CD14-positive monocyte (primary cell): ENCODE results near the gene SEL1L3. TPM values are rescaled to one million over a fixed set of nuclear protein-coding genes. Genes with fewer than 3 reads are reported as not detected.

Experiments used
- DNase-seq, 3 donors: peaks; one replicate each; pipeline ENCODE4 v3.0.0-alpha.2; 2011 to 2022
- H2AFZ ChIP-seq: 2 replicates; pipeline ENCODE4 v1.6.0; 2012; ENCODE audit warnings: mild to moderate bottlenecking, low read depth, low read length, inconsistent platforms; ENCODE audit not compliant: insufficient read depth, poor library complexity, severe bottlenecking
- H3K27ac ChIP-seq, 2 donors: 1 replicate in 1 of 2; 2 replicates in 1 of 2; pipeline ENCODE4 v1.5.1; 2012 to 2013; ENCODE audit warnings: low read length in 2 of 2, control low read depth in 1 of 2, inconsistent platforms in 1 of 2, low read depth in 1 of 2, mild to moderate bottlenecking in 1 of 2
- H3K27me3 ChIP-seq, 2 donors: one replicate each; pipeline versions ENCODE4 v1.6.0 to v1.6.1; 2011 to 2013; ENCODE audit warnings: low read length in 2 of 2; ENCODE audit not compliant: control insufficient read depth in 2 of 2, insufficient read depth in 2 of 2
- H3K36me3 ChIP-seq, 2 donors: replicated peaks in 1 of 2; 1 replicate in 1 of 2; 2 replicates in 1 of 2; pipeline versions ENCODE4 v1.5.1 to v1.6.1; 2012 to 2013; ENCODE audit warnings: low read length in 2 of 2, control low read depth in 1 of 2, inconsistent platforms in 1 of 2, mild to moderate bottlenecking in 1 of 2; ENCODE audit not compliant: insufficient read depth in 2 of 2, control insufficient read depth in 1 of 2
- H3K4me1 ChIP-seq, 2 donors: 1 replicate in 1 of 2; 2 replicates in 1 of 2; pipeline versions ENCODE4 v1.5.1 to v1.6.1; 2012 to 2013; ENCODE audit warnings: low read length in 2 of 2, control low read depth in 1 of 2, inconsistent platforms in 1 of 2, mild to moderate bottlenecking in 1 of 2, moderate library complexity in 1 of 2; ENCODE audit not compliant: insufficient read depth in 2 of 2, control insufficient read depth in 1 of 2
- H3K4me2 ChIP-seq: replicated peaks from 2 replicates; pipeline ENCODE3; 2012; ENCODE audit warnings: low read length, moderate library complexity, mild to moderate bottlenecking; ENCODE audit not compliant: poor library complexity, severe bottlenecking; ENCODE audit errors: extremely low read depth
- H3K4me3 ChIP-seq, 3 experiments: fragments of 200-600 bp in 1 of 3; sonication (generic) in 1 of 3; replicated peaks in 1 of 3; 1 replicate in 2 of 3; 2 replicates in 1 of 3; pipeline ENCODE4 v1.5.1; 2011 to 2013; ENCODE audit warnings: low read length in 3 of 3, mild to moderate bottlenecking in 3 of 3, control low read depth in 2 of 3, low read depth in 2 of 3, inconsistent platforms in 1 of 3, moderate library complexity in 1 of 3
- H3K79me2 ChIP-seq: 2 replicates; pipeline ENCODE4 v1.6.0; 2012; ENCODE audit warnings: mild to moderate bottlenecking, control low read depth, inconsistent platforms, low read length, moderate library complexity; ENCODE audit not compliant: insufficient read depth
- H3K9ac ChIP-seq: 2 replicates; pipeline ENCODE4 v1.6.0; 2017; ENCODE audit warnings: low read length, mild to moderate bottlenecking; ENCODE audit not compliant: insufficient read depth, poor library complexity, severe bottlenecking
- H3K9me3 ChIP-seq, 2 donors: replicated peaks in 1 of 2; 1 replicate in 1 of 2; 2 replicates in 1 of 2; pipeline versions ENCODE4 v1.5.1 to v1.6.1; 2012 to 2013; ENCODE audit warnings: low read length in 2 of 2, control low read depth in 1 of 2; ENCODE audit not compliant: control insufficient read depth in 1 of 2, insufficient read depth in 1 of 2
- H4K20me1 ChIP-seq: 2 replicates; pipeline ENCODE4 v1.6.0; 2012; ENCODE audit warnings: mild to moderate bottlenecking, low read length, control low read depth, moderate library complexity; ENCODE audit not compliant: insufficient read depth
- H3K27ac Mint-ChIP-seq, 7 donors: one replicate each; pipeline ENCODE4 v1.8.0; 2020; ENCODE audit warnings: mild to moderate bottlenecking in 7 of 7, mixed read lengths in 7 of 7, moderate library complexity in 6 of 7, inconsistent platforms in 2 of 7
- H3K27me3 Mint-ChIP-seq, 3 donors: one replicate each; pipeline ENCODE4 v1.8.0; 2021 to 2022; ENCODE audit warnings: low read depth in 3 of 3, mild to moderate bottlenecking in 3 of 3, mixed read lengths in 3 of 3, moderate library complexity in 3 of 3, inconsistent platforms in 1 of 3
- H3K36me3 Mint-ChIP-seq, 2 donors: one replicate each; pipeline ENCODE4 v1.8.0; 2020; ENCODE audit warnings: mixed read lengths in 2 of 2, inconsistent platforms in 1 of 2, mild to moderate bottlenecking in 1 of 2
- H3K4me1 Mint-ChIP-seq: one replicate; pipeline ENCODE4 v1.8.0; 2020; ENCODE audit warnings: mild to moderate bottlenecking, mixed read lengths
- H3K4me3 Mint-ChIP-seq, 2 donors: one replicate each; pipeline ENCODE4 v1.8.0; 2020; ENCODE audit warnings: mild to moderate bottlenecking in 2 of 2, mixed read lengths in 2 of 2, moderate library complexity in 1 of 2
- H3K9me3 Mint-ChIP-seq, 7 donors: one replicate each; pipeline ENCODE4 v1.8.0; 2020 to 2022; ENCODE audit warnings: mixed read lengths in 7 of 7, mild to moderate bottlenecking in 6 of 7, moderate library complexity in 6 of 7, inconsistent platforms in 2 of 7
- WGBS: methylation state at CpG from one replicate; pipeline ENCODE4 v1.1.5; 2013; ENCODE audit warnings: missing lambda C conversion rate; ENCODE audit not compliant: insufficient coverage; 5-methylcytosine and 5-hydroxymethylcytosine counted together
- intact Hi-C, 2 donors: fragments of 100-400 bp; cut with micrococcal nuclease; formaldehyde crosslinking; loops; one replicate each; pipeline versions ENCODE4 v1.15.0 to v1.15.1; 2023
- polyA plus RNA-seq, 3 donors: library from polyadenylated mRNA; depleted of rRNA in 1 of 3; unstranded in 2 of 3; stranded (reverse) in 1 of 3; fragments of 300-500 nt in 2 of 3; fragments of >200 nt in 1 of 3; fragmentation: Illumina TruSeq in 2 of 3; gene quantifications; 1 replicate in 2 of 3; 2 replicates in 1 of 3; pipeline ENCODE4 v1.2.3, GENCODE V29; 2012 to 2021
- TF ChIP-seq, protein P1 (sequence below): fragments of 200-600 bp; IDR thresholded peaks from one replicate; pipeline ENCODE4 v1.8.0; 2022; ENCODE audit warnings: antibody characterized with exemption, mild to moderate bottlenecking

SEL1L3 gene
- polyA plus RNA-seq, 3 donors: 0.61 to 2.2 (median 1.7) TPM

DNA sequence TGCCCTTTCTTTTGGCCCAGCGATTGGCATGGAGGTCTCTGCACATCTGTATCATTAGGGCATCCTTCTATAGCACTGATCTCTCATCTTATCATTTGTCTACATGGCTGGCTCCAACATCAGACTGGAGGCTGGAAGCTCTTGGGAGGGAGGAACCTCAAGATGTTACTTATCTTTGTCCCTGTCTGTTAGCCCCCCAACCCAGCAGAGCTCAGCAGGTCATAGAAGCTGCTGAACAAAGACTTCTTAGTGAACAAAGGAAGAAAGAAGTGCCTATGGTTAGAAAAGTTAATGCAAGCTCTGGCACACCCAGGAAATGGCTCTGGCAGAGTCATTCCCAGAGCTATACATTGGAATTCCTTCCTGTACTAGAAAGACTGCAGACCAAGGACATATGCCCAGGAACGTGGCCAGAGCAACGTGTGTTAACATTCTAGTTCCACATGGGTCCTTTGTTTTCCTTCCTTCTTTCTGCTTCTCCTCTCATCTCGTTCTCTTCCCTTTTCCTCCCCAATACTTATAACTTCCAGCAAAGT, 74.0 kb downstream of the SEL1L3 start:
- peaks cover 0 to 6% of the 10 kb centered on the region in 2 donors for H3K27me3 ChIP-seq
- H3K4me2 ChIP-seq: no peak overlapping the region
- Mint-ChIP-seq H3K27me3 (peaks cover 15 to 16% (median 16%) of the 10 kb centered on the region in 3 donors), H3K4me1 (peaks cover 9% of the 10 kb centered on the region), H3K36me3 (peaks cover 0 to 3% of the 10 kb centered on the region in 2 donors), H3K27ac (no peak overlapping the region), H3K9me3 (peaks cover 0 to 5% (median 3%) of the 10 kb centered on the region in 7 donors), H3K4me3 (no peak overlapping the region)
- intact Hi-C loops: no loop called here
- no peak overlapping the region for H3K4me3 ChIP-seq
- no peak overlapping the region for H3K9ac ChIP-seq
- no peaks in the 10 kb centered on the region for H3K79me2 ChIP-seq
- 100% methylated on average over 1 of the region's 4 CpGs for WGBS
- H2AFZ ChIP-seq: no peak overlapping the region
- no peaks in the 10 kb centered on the region for H4K20me1 ChIP-seq
- no peaks in the 10 kb centered on the region for H3K36me3 ChIP-seq
- no peak overlapping the region for H3K27ac ChIP-seq
- DNase-seq: no peak
- TF ChIP-seq, protein P1, sequence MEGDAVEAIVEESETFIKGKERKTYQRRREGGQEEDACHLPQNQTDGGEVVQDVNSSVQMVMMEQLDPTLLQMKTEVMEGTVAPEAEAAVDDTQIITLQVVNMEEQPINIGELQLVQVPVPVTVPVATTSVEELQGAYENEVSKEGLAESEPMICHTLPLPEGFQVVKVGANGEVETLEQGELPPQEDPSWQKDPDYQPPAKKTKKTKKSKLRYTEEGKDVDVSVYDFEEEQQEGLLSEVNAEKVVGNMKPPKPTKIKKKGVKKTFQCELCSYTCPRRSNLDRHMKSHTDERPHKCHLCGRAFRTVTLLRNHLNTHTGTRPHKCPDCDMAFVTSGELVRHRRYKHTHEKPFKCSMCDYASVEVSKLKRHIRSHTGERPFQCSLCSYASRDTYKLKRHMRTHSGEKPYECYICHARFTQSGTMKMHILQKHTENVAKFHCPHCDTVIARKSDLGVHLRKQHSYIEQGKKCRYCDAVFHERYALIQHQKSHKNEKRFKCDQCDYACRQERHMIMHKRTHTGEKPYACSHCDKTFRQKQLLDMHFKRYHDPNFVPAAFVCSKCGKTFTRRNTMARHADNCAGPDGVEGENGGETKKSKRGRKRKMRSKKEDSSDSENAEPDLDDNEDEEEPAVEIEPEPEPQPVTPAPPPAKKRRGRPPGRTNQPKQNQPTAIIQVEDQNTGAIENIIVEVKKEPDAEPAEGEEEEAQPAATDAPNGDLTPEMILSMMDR: no peak
- H3K4me1 ChIP-seq: peaks cover 4% of the 10 kb centered on the region in 2 donors
- no peaks in the 10 kb centered on the region for H3K9me3 ChIP-seq

DNA sequence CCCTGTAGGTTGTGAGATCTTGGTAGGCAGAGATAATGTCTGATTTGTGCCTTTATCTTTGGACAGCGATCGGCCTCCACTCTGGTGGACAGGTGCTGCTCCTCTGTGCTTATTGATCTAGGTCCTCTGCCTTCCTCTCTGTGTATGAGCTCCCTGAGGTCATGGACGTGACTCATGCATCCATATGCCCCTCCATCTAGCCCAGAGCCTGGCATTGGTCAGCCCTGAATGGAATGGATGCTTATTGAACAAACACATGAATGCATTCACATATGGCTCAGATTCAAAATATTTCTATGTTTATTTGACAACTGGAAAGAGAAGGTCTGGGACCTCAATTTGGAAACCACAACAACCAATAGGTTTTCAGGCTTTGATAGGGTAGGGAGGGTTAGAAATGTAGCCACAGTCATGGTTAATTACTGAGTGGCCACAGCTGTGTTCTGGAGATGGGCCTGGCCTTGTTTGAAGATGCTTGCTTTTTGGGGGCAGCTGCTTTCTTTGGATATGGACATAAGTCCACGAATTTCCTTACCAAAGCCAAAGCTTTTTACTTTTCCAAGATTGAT, 76.2 kb downstream of the SEL1L3 start:
- peaks cover 0 to 3% of the 10 kb centered on the region in 2 donors for H3K36me3 Mint-ChIP-seq
- intact Hi-C loops: no loop called here
- Histone ChIP-seq H3K36me3 (no peaks in the 10 kb centered on the region), H3K4me2 (no peak overlapping the region), H4K20me1 (no peaks in the 10 kb centered on the region), H3K9ac (no peak overlapping the region), H3K4me3 (no peak overlapping the region), H3K27ac (no peak overlapping the region), H2AFZ (no peak overlapping the region), H3K79me2 (no peaks in the 10 kb centered on the region), H3K4me1 (peaks cover 9 to 11% of the 10 kb centered on the region in 2 donors), H3K27me3 (peaks cover 0 to 6% of the 10 kb centered on the region in 2 donors), H3K9me3 (no peaks in the 10 kb centered on the region)
- H3K4me3 Mint-ChIP-seq: no peak overlapping the region
- H3K27me3 Mint-ChIP-seq: peaks cover 16 to 18% (median 17%) of the 10 kb centered on the region in 3 donors
- no peak overlapping the region for H3K27ac Mint-ChIP-seq
- DNase-seq: no peak
- 93% methylated on average over 2 of the region's 4 CpGs for WGBS
- TF ChIP-seq, protein P1: no peak
- H3K9me3 Mint-ChIP-seq: peaks cover 0 to 5% (median 3%) of the 10 kb centered on the region in 7 donors
- peaks cover 17% of the 10 kb centered on the region for H3K4me1 Mint-ChIP-seq
